GM12875 (cell line): Measurements from ENCODE around the gene LRRC28.

Experiments used
- H3K4me3 ChIP-seq: one replicate; pipeline ENCODE4 v1.5.1; 2011; ENCODE audit warnings: low read depth, low read length, control low read depth
- CTCF ChIP-seq: IDR thresholded peaks from 2 replicates; pipeline ENCODE4 v1.5.1; 2011; ENCODE audit warnings: low read depth, mild to moderate bottlenecking, control low read depth, inconsistent platforms, low read length, moderate library complexity, borderline replicate concordance; ENCODE audit not compliant: insufficient read depth

LRRC28 gene

GRCh38 chr15:99340347-99340746 lies 89.1 kb downstream of the LRRC28 start:
- no peak for TF ChIP-seq CTCF
- H3K4me3 ChIP-seq: no peak overlapping the region

- no peak for TF ChIP-seq CTCF
- no peak overlapping the region for H3K4me3 ChIP-seq
Observed at GRCh38 chr15:99341786-99342185, 90.5 kb downstream of the LRRC28 start.

- no peak overlapping the region for H3K4me3 ChIP-seq
- TF ChIP-seq CTCF: no peak
Observed at GRCh38 chr15:99343208-99343607, 91.9 kb downstream of the LRRC28 start.

GRCh38 chr15:99343881-99344551 lies 92.7 kb downstream of the LRRC28 start:
- H3K4me3 ChIP-seq: no peak overlapping the region
- TF ChIP-seq CTCF: peak; percentile 52; the same call in 1 of the 2 replicates

GRCh38 chr15:99344639-99345038 lies 93.4 kb downstream of the LRRC28 start:
- TF ChIP-seq CTCF: no peak
- no peak overlapping the region for H3K4me3 ChIP-seq

GRCh38 chr15:99345242-99345641 lies 94.0 kb downstream of the LRRC28 start:
- H3K4me3 ChIP-seq: no peak overlapping the region
- no peak for TF ChIP-seq CTCF

GRCh38 chr15:99345832-99346462 lies 94.7 kb downstream of the LRRC28 start:
- no peak for TF ChIP-seq CTCF
- H3K4me3 ChIP-seq: no peak overlapping the region
